Smooth muscle cell (in vitro differentiated cells): ENCODE results near the gene TPP1. TPM values are rescaled to one million over a fixed set of nuclear protein-coding genes. Genes with fewer than 3 reads are reported as not detected.

Experiments
- DNase-seq: peaks from one replicate; lab custom pipeline; 2025; ENCODE audit not compliant: unreplicated experiment; lab: John Stamatoyannopoulos, UW
- H2AFZ ChIP-seq: fragments of 200-600 bp; sonication (generic); 2 replicates; pipeline ENCODE4 v1.6.0; 2016; ENCODE audit warnings: antibody characterized with exemption, low read depth, mild to moderate bottlenecking
- H3F3A ChIP-seq: fragments of 200-600 bp; sonication (generic); 2 replicates; pipeline ENCODE4 v1.6.0; 2017; ENCODE audit warnings: antibody characterized with exemption, low read depth
- H3K27ac ChIP-seq: fragments of 200-600 bp; sonication (generic); 2 replicates; pipeline ENCODE4 v1.5.1; 2016; ENCODE audit warnings: low read depth, mild to moderate bottlenecking
- H3K27me3 ChIP-seq: fragments of 200-600 bp; sonication (generic); 2 replicates; pipeline ENCODE4 v1.6.1; 2016; ENCODE audit warnings: low read depth, mild to moderate bottlenecking
- H3K36me3 ChIP-seq: fragments of 200-600 bp; sonication (generic); 2 replicates; pipeline ENCODE4 v1.5.1; 2016; ENCODE audit warnings: low read depth
- H3K4me1 ChIP-seq: fragments of 200-600 bp; sonication (generic); 2 replicates; pipeline ENCODE4 v1.5.1; 2016; ENCODE audit warnings: low read depth
- H3K4me2 ChIP-seq: fragments of 200-600 bp; sonication (generic); 2 replicates; pipeline ENCODE4 v1.6.0; 2016; ENCODE audit warnings: mild to moderate bottlenecking
- H3K4me3 ChIP-seq: fragments of 200-600 bp; sonication (generic); 2 replicates; pipeline ENCODE4 v1.5.1; 2016; ENCODE audit warnings: mild to moderate bottlenecking
- H3K79me2 ChIP-seq: fragments of 200-600 bp; sonication (generic); 2 replicates; pipeline ENCODE4 v1.6.0; 2016; ENCODE audit warnings: low read depth, mild to moderate bottlenecking
- H3K9ac ChIP-seq: fragments of 200-600 bp; sonication (generic); 2 replicates; pipeline ENCODE4 v1.6.0; 2016; ENCODE audit warnings: low read depth
- H3K9me3 ChIP-seq: fragments of 200-600 bp; sonication (generic); replicated peaks from 2 replicates; pipeline ENCODE4 v1.5.1; 2016; ENCODE audit warnings: low read depth
- H4K20me1 ChIP-seq: fragments of 200-600 bp; sonication (generic); 2 replicates; pipeline ENCODE4 v1.6.0; 2016; ENCODE audit warnings: low read depth
- WGBS: methylation state at CpG from one replicate; pipeline ENCODE4 v1.1.7; 2016; ENCODE audit warnings: low lambda C conversion rate; 5-methylcytosine and 5-hydroxymethylcytosine counted together
- polyA plus RNA-seq: library from polyadenylated mRNA; unstranded; fragments of >200 nt; fragmentation: Nextera tagmentation; extraction: Ambion mirVana; gene quantifications from 2 replicates; pipeline ENCODE4 v1.2.1, GENCODE V29; 2016
- total RNA-seq: library from RNA; depleted of rRNA; stranded (reverse); fragments of >200 nt; gene quantifications from 2 replicates; pipeline ENCODE4 v1.2.3, GENCODE V29; 2014
- TF ChIP-seq, protein P1 (sequence below): fragments of 200-600 bp; sonication (generic); IDR thresholded peaks from 2 replicates; pipeline ENCODE4 v1.5.1; 2017; ENCODE audit warnings: borderline replicate concordance, mild to moderate bottlenecking, antibody characterized with exemption; ENCODE audit not compliant: insufficient read depth, poor library complexity, severe bottlenecking

The TPP1 gene
- total and polyA plus RNA-seq, 2 experiments from 2014 or later: 37.3 to 55.4 TPM

DNA sequence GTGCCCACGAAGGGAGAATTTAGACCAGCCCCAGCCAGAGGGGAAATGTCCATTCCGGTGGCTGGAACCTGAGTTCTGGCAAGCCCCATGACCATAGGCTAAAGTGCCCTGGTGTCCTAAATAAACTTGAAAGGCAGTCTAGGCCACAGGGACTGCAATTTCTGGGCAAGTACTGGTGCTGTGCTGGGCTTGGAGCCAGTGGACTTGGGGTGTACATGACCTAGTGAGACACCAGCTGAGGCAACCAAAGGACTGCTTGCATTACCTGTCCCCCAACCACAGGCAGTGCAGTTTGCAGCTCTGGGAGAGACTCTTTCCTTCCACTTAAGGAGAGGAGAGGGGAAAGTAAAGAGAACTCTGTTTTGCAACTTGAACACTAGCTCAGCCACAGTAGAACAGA, 39.5 kb downstream of the TPP1 start:
- H3K79me2 ChIP-seq: peaks cover 2% of the 10 kb centered on the region
- H3K27ac ChIP-seq: no peak overlapping the region
- 100% methylated on average over 1 of the region's 2 CpGs for WGBS
- no peaks in the 10 kb centered on the region for H3K27me3 ChIP-seq
- DNase-seq: no peak
- H4K20me1 ChIP-seq: no peaks in the 10 kb centered on the region
- H2AFZ ChIP-seq: no peak overlapping the region
- no peaks in the 10 kb centered on the region for H3F3A ChIP-seq
- H3K4me2 ChIP-seq: no peak overlapping the region
- H3K36me3 ChIP-seq: peaks cover 12% of the 10 kb centered on the region
- H3K9ac ChIP-seq: no peak overlapping the region
- H3K4me3 ChIP-seq: no peak overlapping the region
- H3K4me1 ChIP-seq: no peaks in the 10 kb centered on the region
- TF ChIP-seq, protein P1, sequence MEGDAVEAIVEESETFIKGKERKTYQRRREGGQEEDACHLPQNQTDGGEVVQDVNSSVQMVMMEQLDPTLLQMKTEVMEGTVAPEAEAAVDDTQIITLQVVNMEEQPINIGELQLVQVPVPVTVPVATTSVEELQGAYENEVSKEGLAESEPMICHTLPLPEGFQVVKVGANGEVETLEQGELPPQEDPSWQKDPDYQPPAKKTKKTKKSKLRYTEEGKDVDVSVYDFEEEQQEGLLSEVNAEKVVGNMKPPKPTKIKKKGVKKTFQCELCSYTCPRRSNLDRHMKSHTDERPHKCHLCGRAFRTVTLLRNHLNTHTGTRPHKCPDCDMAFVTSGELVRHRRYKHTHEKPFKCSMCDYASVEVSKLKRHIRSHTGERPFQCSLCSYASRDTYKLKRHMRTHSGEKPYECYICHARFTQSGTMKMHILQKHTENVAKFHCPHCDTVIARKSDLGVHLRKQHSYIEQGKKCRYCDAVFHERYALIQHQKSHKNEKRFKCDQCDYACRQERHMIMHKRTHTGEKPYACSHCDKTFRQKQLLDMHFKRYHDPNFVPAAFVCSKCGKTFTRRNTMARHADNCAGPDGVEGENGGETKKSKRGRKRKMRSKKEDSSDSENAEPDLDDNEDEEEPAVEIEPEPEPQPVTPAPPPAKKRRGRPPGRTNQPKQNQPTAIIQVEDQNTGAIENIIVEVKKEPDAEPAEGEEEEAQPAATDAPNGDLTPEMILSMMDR: no peak
- H3K9me3 ChIP-seq: peaks cover 4% of the 10 kb centered on the region

DNA sequence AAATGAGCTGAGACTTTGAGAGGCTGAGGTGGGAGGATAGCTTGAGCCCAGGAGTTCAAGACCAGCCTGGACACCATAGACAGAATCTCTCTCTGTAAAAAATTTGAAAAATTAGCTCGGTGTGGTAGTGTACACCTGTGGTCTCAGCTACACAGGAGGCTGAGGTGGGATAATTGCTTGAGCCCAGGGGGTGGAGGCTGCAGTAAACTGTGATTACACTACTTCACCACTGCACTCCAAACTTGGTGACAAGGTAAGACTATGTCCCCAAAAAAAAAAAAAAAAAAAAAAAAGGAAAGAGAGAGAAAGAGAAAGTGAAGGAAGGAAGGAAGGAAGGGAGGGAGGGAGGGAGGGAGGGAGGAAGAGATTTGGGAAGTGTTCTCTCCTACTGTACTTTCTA, 41.1 kb downstream of the TPP1 start:
- H3K36me3 ChIP-seq: peaks cover 4% of the 10 kb centered on the region
- H3K27me3 ChIP-seq: no peaks in the 10 kb centered on the region
- TF ChIP-seq, protein P1: no peak
- H3K9ac ChIP-seq: no peak overlapping the region
- H3K9me3 ChIP-seq: no peaks in the 10 kb centered on the region
- no peaks in the 10 kb centered on the region for H4K20me1 ChIP-seq
- H3K4me2 ChIP-seq: no peak overlapping the region
- H3K27ac ChIP-seq: no peak overlapping the region
- peaks cover 2% of the 10 kb centered on the region for H3K79me2 ChIP-seq
- 100% methylated on average over 1 of the region's 1 CpG for WGBS
- DNase-seq: no peak
- H3K4me1 ChIP-seq: no peaks in the 10 kb centered on the region
- no peaks in the 10 kb centered on the region for H3F3A ChIP-seq
- no peak overlapping the region for H3K4me3 ChIP-seq
- H2AFZ ChIP-seq: no peak overlapping the region

DNA sequence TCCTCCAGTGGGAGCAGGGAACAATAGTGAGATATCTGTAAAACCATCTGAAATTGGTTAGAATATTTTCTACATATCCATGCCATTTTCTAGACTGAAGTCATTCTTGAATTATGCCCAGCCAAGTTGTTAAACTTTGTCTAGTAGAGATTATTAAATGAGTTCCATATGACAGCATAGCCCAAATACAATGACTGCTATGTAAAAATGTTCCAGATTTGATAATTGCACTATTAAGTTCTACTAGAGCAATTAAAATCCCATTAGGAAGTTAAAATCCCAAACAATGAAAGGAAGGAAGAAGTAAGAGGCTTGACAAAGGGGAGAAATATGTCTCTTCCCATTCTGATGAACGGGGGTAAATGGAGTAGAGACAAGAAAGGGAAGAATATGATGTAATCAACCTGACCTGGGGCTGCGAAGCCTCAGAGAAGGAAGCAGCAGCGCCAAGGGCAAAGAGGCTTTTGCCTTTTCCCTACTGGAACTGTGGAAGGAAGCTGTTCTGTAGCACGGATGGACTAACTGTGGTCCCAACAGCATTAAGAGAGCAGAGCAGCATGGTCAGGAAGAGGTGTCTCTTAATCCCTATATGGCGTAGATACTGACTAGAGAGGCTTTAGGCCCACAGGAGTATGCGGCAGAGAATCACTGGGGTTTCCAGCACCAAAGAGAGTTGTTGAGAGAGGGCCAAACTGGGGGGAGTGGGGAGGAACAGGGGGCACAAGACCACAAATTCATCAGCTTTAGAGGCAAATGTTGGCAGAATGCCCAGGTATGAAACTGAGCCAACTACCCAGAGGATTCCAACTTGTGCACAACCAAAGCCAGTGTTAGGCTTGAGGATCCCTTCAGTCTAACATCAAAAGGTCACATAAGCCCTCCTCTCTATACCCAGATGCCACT, 42.5 kb downstream of the TPP1 start:
- Histone ChIP-seq H3K4me1 (no peaks in the 10 kb centered on the region), H3K4me3 (no peak overlapping the region), H3K36me3 (no peaks in the 10 kb centered on the region), H2AFZ (no peak overlapping the region), H3K79me2 (no peaks in the 10 kb centered on the region), H3K9me3 (no peaks in the 10 kb centered on the region), H4K20me1 (no peaks in the 10 kb centered on the region), H3K27me3 (no peaks in the 10 kb centered on the region), H3K27ac (no peak overlapping the region), H3K4me2 (no peak overlapping the region), H3K9ac (no peak overlapping the region), H3F3A (no peaks in the 10 kb centered on the region)
- DNase-seq: no peak
- WGBS: 64% methylated on average over 6 of the region's 6 CpGs
- TF ChIP-seq, protein P1: no peak
